Fibroblast of lung (primary cell): ENCODE measurements around the gene INPP5A. TPM values are rescaled to one million over a fixed set of nuclear protein-coding genes. Genes with fewer than 3 reads are reported as not detected.

ENCODE experiments used
- DNase-seq, 2 donors: peaks; one replicate each; pipeline versions ENCODE4 v3.0.0 to v3.0.0-alpha.2; 2010; ENCODE audit warnings: low read depth in 2 of 2
- H2AFZ ChIP-seq: 2 replicates; pipeline ENCODE4 v1.5.1; 2012; ENCODE audit warnings: low read length, control low read depth, inconsistent platforms
- H3K27ac ChIP-seq: 2 replicates; pipeline ENCODE4 v1.5.1; 2011; ENCODE audit warnings: low read length, control low read depth; ENCODE audit not compliant: insufficient read depth
- H3K27me3 ChIP-seq: 2 replicates; pipeline ENCODE4 v1.5.1; 2011; ENCODE audit warnings: mild to moderate bottlenecking, low read length; ENCODE audit not compliant: control insufficient read depth, insufficient read depth
- H3K36me3 ChIP-seq: 2 replicates; pipeline ENCODE4 v1.5.1; 2011; ENCODE audit warnings: low read length; ENCODE audit not compliant: control insufficient read depth, insufficient read depth
- H3K4me1 ChIP-seq: 2 replicates; pipeline ENCODE4 v1.5.1; 2011; ENCODE audit warnings: low read length; ENCODE audit not compliant: control insufficient read depth, insufficient read depth; ENCODE audit errors: extremely low read depth
- H3K4me2 ChIP-seq: 2 replicates; pipeline ENCODE4 v1.5.1; 2011; ENCODE audit warnings: low read length, control low read depth; ENCODE audit not compliant: insufficient read depth; ENCODE audit errors: extremely low read depth
- H3K4me3 ChIP-seq, 4 experiments: fragments of 200-600 bp in 1 of 4; sonication (generic) in 1 of 4; replicated peaks in 1 of 4; 2 replicates each; pipeline ENCODE4 v1.5.1; 2011 to 2016; ENCODE audit warnings: low read length in 4 of 4, low read depth in 3 of 4, mild to moderate bottlenecking in 3 of 4, control low read depth in 2 of 4, inconsistent platforms in 1 of 4, mixed read lengths in 1 of 4; ENCODE audit not compliant: insufficient read depth in 1 of 4; ENCODE audit errors: control extremely low read depth in 1 of 4
- H3K79me2 ChIP-seq: 2 replicates; pipeline ENCODE4 v1.5.1; 2012; ENCODE audit warnings: mild to moderate bottlenecking, low read length, inconsistent platforms; ENCODE audit not compliant: control insufficient read depth, insufficient read depth
- H3K9ac ChIP-seq: 2 replicates; pipeline ENCODE4 v1.5.1; 2011; ENCODE audit warnings: mild to moderate bottlenecking, low read length, control low read depth; ENCODE audit not compliant: insufficient read depth
- H3K9me3 ChIP-seq: 2 replicates; pipeline ENCODE4 v1.5.1; 2012; ENCODE audit warnings: low read depth, low read length; ENCODE audit not compliant: control insufficient read depth, insufficient read depth
- H4K20me1 ChIP-seq: 2 replicates; pipeline ENCODE4 v1.5.1; 2011; ENCODE audit warnings: low read length; ENCODE audit not compliant: control insufficient read depth, insufficient read depth; ENCODE audit errors: extremely low read depth
- EZH2 ChIP-seq: IDR thresholded peaks from 2 replicates; pipeline ENCODE4 v1.5.1; 2012; ENCODE audit warnings: low read length, control low read depth, mild to moderate bottlenecking; ENCODE audit errors: missing control alignments
- polyA plus RNA-seq, 2 donors: library from polyadenylated mRNA; depleted of rRNA in 1 of 2; stranded (reverse) in 1 of 2; unstranded in 1 of 2; fragments of >200 nt; gene quantifications; 2 replicates each; pipeline ENCODE4 v1.2.1, GENCODE V29; 2011 to 2012; ENCODE audit warnings: missing spikeins in 1 of 2
- total RNA-seq: library from RNA; depleted of rRNA; stranded (reverse); fragments of >200 nt; gene quantifications from 2 replicates; pipeline ENCODE4 v1.2.1, GENCODE V29; 2014
- TF ChIP-seq, protein P1 (sequence below), 2 donors: IDR thresholded peaks in 1 of 2; conservative IDR thresholded peaks in 1 of 2; 1 replicate in 1 of 2; 2 replicates in 1 of 2; pipeline ENCODE4 v1.5.1; 2011 to 2012; ENCODE audit warnings: low read length in 2 of 2, control low read depth in 1 of 2, inconsistent platforms in 1 of 2, low read depth in 1 of 2, mild to moderate bottlenecking in 1 of 2

Gene INPP5A
- total and polyA plus RNA-seq, 2 donors (not counting 1 experiment from before 2014, with no cell fraction given), result 24.6 to 39.9 TPM

DNA sequence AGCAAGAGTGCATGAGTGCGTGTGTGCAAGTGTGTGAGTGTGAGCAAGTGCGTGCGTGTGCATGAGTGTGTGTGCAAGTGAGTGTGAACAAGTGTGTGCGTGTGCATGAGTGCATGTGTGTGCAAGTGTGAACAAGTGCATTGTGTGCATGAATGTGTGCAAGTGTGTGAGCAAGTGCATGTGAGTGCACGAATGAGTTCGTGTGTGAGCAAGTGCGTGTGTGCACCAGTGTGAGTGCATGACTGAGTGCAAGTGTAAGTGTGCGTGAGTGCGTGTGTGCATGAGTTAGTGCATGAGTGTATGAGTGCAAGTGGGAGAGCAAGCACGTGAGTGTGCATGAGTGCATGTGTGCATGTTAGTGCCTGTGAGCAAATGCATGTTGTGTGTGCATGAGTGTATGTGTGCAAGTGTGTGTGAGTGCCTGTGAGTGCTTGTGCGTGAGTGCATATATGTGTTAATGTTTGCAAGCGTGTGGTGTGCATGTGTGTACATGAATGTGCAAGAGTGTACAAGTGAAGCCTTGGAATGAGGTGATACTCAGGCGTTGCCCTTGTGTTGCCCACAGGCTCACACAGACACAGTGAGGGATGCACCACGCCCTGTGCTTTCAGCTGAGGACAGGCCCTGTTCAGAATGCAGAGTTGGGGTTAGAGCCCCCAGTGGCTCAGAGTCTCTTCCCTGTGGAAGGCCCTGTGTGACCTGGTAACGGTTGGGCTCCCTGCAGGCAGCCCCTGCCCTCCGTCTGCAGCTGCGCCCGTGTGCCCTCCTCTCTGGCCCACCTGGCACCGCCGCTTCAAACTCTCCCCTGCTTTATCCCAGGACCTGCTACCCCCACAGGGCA is 151.2 kb downstream of the INPP5A start:
- peaks cover 5% of the 10 kb centered on the region for H3K4me1 ChIP-seq
- H3K4me3 ChIP-seq, result no peak overlapping the region
- H3K79me2 ChIP-seq, result no peaks in the 10 kb centered on the region
- H3K27me3 ChIP-seq, result no peaks in the 10 kb centered on the region
- H2AFZ ChIP-seq, result no peak overlapping the region
- no peak overlapping the region for H3K27ac ChIP-seq
- H4K20me1 ChIP-seq, result no peaks in the 10 kb centered on the region
- no peaks in the 10 kb centered on the region for H3K36me3 ChIP-seq
- H3K9ac ChIP-seq, result no peak overlapping the region
- TF ChIP-seq, protein P1, sequence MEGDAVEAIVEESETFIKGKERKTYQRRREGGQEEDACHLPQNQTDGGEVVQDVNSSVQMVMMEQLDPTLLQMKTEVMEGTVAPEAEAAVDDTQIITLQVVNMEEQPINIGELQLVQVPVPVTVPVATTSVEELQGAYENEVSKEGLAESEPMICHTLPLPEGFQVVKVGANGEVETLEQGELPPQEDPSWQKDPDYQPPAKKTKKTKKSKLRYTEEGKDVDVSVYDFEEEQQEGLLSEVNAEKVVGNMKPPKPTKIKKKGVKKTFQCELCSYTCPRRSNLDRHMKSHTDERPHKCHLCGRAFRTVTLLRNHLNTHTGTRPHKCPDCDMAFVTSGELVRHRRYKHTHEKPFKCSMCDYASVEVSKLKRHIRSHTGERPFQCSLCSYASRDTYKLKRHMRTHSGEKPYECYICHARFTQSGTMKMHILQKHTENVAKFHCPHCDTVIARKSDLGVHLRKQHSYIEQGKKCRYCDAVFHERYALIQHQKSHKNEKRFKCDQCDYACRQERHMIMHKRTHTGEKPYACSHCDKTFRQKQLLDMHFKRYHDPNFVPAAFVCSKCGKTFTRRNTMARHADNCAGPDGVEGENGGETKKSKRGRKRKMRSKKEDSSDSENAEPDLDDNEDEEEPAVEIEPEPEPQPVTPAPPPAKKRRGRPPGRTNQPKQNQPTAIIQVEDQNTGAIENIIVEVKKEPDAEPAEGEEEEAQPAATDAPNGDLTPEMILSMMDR (conservative IDR thresholded peaks at IDR 0.05 in 1 of 2, IDR thresholded peaks at IDR 0.05 in 1 of 2; ENCODE audit: low read depth in 1 of 2, low read length in 2 of 2), result no peak
- TF ChIP-seq EZH2, result no peak
- no peak overlapping the region for H3K4me2 ChIP-seq
- DNase-seq, result no peak
- H3K9me3 ChIP-seq, result no peaks in the 10 kb centered on the region

DNA sequence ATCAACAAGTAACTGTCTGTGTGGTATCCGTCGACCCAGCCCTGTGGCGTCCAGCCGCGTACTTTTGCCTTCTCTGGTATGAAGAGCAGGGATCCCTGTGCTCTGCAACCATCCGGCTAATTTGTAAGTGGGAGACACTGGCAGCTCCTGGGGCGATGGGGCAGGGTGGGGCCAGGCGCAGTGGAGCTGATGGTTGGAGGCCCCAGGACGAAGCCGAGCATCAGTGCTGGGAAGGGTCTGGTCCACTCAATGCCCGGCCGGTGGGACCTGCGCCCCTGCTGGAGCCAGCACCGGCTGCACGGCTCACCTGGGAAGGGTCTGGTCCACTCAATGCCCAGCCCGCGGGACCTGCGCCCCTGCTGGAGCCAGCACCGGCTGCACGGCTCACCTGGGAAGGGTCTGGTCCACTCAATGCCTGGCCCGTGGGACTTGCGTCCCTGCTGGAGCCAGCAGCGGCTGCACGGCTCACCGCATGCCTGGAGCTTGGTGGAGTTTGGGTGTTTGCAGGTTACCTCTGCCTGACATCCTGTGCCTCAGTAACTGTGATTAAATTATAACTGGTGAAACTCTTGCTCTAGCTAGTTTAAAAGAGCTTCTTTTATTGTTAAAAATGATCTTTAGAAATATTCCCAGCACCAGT is 152.3 kb downstream of the INPP5A start:
- no peak overlapping the region for H3K27ac ChIP-seq
- TF ChIP-seq, protein P1 (conservative IDR thresholded peaks at IDR 0.05 in 1 of 2, IDR thresholded peaks at IDR 0.05 in 1 of 2; ENCODE audit: low read depth in 1 of 2, low read length in 2 of 2), result no peak
- TF ChIP-seq EZH2, result no peak
- no peak for DNase-seq
- H3K4me3 ChIP-seq, result no peak overlapping the region
- no peaks in the 10 kb centered on the region for H3K79me2 ChIP-seq
- no peaks in the 10 kb centered on the region for H3K9me3 ChIP-seq
- no peaks in the 10 kb centered on the region for H3K27me3 ChIP-seq
- H3K4me2 ChIP-seq, result no peak overlapping the region
- H4K20me1 ChIP-seq, result no peaks in the 10 kb centered on the region
- H3K36me3 ChIP-seq, result no peaks in the 10 kb centered on the region
- H3K4me1 ChIP-seq, result no peaks in the 10 kb centered on the region
- H2AFZ ChIP-seq, result no peak overlapping the region
- no peak overlapping the region for H3K9ac ChIP-seq

DNA sequence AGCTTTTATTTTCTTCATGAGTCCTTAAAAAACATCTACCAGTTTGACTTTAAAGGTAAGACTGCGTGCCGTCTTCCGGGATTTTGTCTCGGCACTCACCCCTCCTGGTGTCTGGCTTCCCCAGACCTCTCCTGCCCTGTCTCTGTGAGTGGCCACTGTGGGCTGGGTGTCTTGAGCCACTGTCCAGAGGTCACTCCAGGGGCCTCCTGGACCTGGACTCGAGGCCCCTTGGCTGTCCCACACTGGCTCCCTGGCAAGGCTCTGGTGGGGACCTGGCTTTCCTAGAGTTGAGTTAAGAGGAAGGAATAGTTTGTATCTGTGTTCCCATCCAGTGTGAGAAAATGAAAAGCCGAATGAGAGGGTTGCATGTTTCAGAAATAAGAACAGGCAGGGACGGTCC is 152.8 kb downstream of the INPP5A start:
- Histone ChIP-seq H3K9ac (no peak overlapping the region), H3K4me1 (no peaks in the 10 kb centered on the region), H3K9me3 (no peaks in the 10 kb centered on the region), H3K4me2 (no peak overlapping the region), H3K27me3 (no peaks in the 10 kb centered on the region), H3K27ac (no peak overlapping the region), H3K4me3 (no peak overlapping the region), H4K20me1 (no peaks in the 10 kb centered on the region), H3K36me3 (no peaks in the 10 kb centered on the region), H2AFZ (no peak overlapping the region), H3K79me2 (no peaks in the 10 kb centered on the region)
- no peak for DNase-seq
- no peak for TF ChIP-seq EZH2
